Stimulated activated CD8-positive, alpha-beta memory T cell treated with anti-CD3 and anti-CD28 coated beads, Interleukin-12 subunit alpha, Interleukin-12 subunit beta, amount 100 ng/mL, for 1 hour (primary cell): ENCODE results near the gene FAM219A.
"Not testable (repeated sequence)": the region's sequence is repeated elsewhere in the genome, so short reads cannot be mapped to it uniquely, and the experiment has no call there.

ENCODE experiments used
- DNase-seq: peaks from one replicate; pipeline ENCODE4 v3.0.0-alpha.2; 2020; ENCODE audit warnings: low read depth

The FAM219A gene

DNA sequence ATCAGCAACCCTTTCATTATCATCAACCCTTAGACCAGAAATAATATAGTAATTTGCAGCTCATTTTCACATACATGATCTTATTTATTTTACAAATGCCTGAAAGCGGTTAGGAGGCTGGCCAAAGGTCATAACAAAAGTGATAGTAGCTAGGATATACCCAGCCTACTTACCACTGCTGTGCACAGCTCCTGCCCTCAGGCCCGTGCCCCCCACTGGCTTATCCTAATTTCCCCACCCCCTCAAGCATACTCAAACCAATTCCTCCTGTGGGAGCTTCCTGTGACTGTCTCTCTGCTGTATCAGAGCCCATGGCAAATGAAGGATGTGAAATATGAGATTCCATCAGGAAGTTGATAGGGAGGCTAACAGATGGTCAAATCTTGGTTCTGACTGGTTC lies 14.8 kb downstream of the FAM219A start:
- no peak for DNase-seq

DNA sequence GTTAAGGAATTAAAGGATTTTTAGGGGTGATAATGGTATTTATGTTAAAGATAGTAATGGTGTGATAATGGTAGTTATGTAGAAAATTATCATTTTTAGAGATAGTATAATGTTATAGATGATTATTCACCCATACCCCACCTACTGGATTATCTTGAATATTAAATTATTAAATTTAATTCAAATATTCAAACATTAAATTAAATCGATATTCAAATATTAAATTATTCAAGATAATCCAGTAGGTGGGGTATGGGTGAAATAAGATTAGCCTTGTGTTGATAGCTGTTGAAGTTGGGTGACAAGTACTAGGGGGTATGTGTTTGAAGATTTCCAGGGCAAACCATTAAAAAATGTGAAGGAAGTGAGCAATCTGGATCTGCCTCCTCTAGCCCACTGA lies 15.6 kb downstream of the FAM219A start:
- no peak for DNase-seq

- DNase-seq = no peak
Measured at GRCh38 chr9:34440017-34440416, 18.4 kb downstream of the FAM219A start.

DNA sequence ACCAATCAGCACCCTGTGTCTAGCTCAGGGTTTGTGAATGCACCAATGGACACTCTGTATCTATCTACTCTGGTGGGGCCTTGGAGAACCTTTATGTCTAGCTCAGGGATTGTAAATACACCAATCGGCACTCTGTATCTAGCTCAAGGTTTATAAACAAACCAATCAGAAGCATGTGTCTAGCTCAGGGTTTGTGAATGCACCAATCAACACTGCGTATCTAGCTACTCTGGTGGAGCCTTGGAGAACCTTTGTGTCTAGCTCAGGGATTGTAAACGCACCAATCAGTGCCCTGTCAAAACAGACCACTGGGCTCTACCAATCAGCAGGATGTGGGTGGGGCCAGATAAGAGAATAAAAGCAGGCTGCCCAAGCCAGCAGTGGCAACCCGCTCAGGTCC lies 19.9 kb downstream of the FAM219A start:
- DNase-seq = not testable (repeated sequence)

GRCh38 chr9:34437926-34438307 lies 20.5 kb downstream of the FAM219A start:
- not testable (repeated sequence) for DNase-seq

GRCh38 chr9:34437006-34437925 lies 21.1 kb downstream of the FAM219A start:
- DNase-seq = peak; percentile 32

DNA sequence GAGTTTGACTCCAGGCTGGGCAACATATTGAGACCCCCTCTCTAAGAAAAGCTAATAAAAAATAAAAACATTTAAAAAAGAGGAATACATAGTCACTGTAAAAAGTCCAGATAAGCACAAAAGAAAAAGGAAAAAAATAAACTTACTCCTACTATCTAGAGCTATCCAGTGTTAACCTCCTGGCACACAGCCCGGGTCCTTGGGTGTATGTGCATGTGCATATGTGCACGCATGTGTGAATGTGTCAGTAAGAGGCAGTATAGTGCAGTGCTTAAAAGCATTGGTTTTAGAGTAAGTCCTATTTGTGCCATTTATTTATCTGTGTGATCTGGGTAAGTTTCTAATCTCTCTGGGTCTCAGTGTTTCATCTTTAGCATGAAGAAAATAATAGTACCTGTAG lies 26.7 kb downstream of the FAM219A start:
- no peak for DNase-seq

GRCh38 chr9:34430843-34431437 lies 27.4 kb downstream of the FAM219A start:
- DNase-seq = no peak

DNA sequence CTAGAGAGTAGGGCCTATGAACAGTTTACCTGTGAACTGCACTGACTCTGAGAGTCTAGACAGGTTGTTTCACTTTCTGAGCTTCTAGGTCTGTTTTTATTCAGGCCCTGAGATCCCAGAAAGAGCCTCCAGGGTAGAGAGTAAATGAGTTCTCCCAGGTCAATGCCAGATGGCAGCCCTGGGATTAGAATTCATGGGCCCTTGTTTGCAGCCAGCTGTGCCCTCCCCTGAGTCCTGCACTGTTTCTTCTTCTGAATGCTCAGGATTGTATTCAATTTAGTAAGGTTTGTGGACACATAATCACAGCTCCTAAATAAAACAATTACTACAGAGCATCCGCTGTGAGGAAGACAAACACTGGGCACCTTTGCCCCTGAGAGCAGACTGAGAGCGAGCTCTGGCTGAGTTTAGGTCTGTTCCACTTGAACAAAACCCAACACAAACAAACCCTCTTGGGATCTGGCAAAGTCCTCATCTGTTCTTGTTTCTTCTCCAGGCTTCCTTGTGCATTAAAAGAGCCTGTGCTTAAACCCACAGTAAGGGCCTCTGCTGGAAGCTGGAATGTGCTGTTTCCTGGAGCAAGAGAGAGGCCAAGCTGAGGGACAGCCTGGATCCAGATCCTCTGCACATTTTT lies 29.9 kb downstream of the FAM219A start:
- DNase-seq = no peak

DNA sequence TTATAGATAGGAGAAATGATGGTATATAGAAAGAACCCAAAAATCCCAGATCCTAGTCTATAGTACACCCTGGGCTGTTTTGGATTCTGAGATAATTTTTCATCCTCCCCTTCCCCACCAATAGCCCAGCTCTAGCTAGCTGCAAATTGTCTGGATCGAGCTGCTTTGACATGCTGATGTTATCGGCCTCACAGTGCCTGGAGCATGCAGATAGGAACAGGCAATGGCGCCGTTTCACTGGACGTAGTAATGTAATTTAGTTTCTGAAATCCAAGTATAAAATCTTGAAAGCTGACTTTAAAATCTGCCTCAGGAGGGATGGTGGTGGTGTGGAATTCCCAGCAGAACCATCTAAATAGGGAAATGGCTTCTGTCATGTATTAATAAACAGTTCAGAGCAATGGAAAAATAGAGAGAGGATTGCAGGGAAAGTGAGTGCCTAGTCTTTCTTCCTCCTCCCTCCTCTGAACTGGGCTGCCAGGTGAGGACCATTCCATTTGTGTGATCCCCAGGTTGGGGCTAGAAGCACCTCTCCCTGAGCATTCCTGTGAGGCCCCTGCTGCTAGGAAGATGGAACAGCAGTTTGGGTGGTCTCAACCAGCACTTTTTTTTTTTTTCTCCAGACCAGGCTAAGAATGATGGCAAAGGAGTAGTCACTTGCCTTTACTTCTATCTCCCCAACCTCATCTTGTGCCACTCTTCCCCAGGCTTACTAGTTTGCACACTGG lies 31.9 kb downstream of the FAM219A start:
- DNase-seq = no peak

DNA sequence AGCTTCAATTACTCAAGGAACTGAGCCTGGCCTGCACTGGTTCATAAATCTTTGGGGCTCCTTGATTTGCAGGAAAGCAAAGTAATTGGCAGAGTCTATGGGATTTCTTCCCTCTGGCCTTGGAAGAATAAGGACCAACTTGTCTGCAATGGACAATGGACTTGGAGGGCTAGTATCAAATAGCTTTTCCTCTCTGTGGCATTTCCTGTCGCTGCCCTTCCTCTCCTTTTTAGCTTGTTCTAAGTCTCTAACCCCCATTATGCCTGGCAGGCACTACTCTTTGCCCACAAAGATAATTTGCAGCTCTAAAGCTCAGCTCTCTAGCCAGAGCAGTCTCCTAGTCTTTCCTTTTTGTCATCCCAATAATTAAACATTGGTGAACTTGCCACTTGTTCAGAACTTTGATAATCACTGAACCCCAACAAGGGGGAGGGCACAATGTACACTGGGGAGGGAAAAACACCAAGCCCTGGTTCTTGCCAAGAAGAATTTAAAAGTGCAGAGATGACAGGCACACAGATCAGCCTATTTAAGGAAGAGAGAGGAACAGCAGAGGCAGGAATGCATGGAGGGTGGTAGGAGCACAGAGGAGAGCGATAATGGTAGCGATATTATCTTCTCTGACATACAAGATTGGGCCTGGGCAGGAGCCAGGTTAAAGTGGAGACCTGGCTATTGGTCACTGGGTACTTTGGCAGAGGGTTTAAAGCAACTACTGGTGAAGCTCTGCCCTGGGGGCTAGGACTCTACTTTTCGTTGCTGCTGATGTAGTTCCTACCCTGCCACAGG lies 38.5 kb downstream of the FAM219A start:
- no peak for DNase-seq

- no peak for DNase-seq
Measured at GRCh38 chr9:34417734-34418133, 40.6 kb downstream of the FAM219A start.

GRCh38 chr9:34413231-34413852 lies 45.0 kb downstream of the FAM219A start:
- no peak for DNase-seq

- no peak for DNase-seq
Measured at GRCh38 chr9:34412336-34412735, 46.0 kb downstream of the FAM219A start.

- no peak for DNase-seq
Measured at GRCh38 chr9:34409154-34409553, 49.2 kb downstream of the FAM219A start.

GRCh38 chr9:34408173-34408572 lies 50.2 kb downstream of the FAM219A start:
- DNase-seq = no peak

DNA sequence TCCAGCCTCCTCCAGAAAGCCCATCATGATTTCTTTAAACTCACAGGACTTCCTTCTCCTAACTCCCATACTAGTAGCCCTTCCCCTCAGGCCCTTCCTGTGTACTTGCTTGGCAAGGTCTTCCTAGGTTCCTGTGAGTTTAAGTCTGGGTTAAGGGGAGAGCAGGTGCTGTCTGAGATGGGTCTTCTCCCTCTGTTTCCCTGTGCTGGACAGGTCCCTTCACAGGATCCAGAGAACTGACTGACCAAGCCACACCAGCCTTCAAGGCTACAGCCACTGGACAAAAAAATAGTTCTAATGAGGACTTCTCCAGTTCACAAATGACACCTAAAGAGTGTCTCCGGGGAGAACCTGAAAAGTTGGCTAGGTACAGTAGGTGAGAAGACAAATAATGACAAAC lies 52.2 kb downstream of the FAM219A start:
- DNase-seq = no peak

GRCh38 chr9:34405719-34406118 lies 52.7 kb downstream of the FAM219A start:
- DNase-seq = no peak

DNA sequence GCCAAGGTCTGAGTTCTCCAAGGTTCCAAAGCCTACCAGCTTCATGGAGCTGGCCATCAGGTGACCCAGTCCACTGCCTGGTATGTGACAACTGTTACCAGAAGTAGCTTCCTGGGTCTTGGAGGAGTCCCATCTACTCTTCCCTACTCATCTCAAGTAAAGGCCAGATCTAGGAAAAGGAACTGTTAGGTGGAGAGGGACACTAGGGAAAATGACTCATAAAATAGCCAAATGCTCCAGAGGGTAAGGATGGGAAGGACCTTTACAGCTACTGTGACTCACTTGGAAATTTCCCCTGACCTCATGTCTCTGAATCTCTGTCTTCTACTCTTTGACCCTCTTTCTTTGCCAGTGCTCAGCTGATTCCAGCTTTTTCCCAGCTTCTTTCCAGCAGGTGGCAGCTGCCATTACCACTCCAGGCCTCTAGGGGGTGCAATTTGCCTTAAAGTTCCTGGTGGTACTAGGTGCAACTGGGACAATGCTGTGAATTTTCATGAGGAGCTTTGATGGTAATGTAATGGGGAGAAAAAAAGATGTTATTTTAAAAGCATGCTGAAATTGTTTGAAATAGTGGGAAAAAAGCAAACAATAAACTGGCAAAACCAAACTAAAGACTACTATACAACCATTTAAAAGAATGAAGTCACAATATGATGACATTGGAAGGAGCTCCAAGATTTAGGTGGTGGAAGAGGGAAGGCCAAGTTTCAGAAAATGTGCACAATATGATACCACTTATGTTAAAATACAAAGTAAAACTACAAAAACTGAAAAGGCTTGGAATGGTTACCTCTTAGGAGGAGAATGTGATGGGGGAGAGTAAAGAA lies 54.6 kb downstream of the FAM219A start:
- DNase-seq = peak; percentile 25
